ENCODE data around the gene POLG2.
"Not testable (repeated sequence)": the region's sequence is repeated elsewhere in the genome, so short reads cannot be mapped to it uniquely, and the experiment has no call there.

Gene POLG2

GRCh38 chr17:64505340-64506200 lies 8.7 kb upstream of the POLG2 start:
- DNase-seq, result peak; percentile 81

- no peak for DNase-seq
Observed at GRCh38 chr17:64504769-64505339, 8.0 kb upstream of the POLG2 start.

GRCh38 chr17:64503821-64504768 lies 7.2 kb upstream of the POLG2 start:
- DNase-seq, result no peak

- DNase-seq, result no peak
Observed at GRCh38 chr17:64503341-64503740, 6.5 kb upstream of the POLG2 start.

GRCh38 chr17:64502809-64503208 lies 6.0 kb upstream of the POLG2 start:
- no peak for DNase-seq

- no peak for DNase-seq
Observed at GRCh38 chr17:64502021-64502420, 5.2 kb upstream of the POLG2 start.

- no peak for DNase-seq
Observed at GRCh38 chr17:64500862-64501765, 4.3 kb upstream of the POLG2 start.

GRCh38 chr17:64500487-64500859 lies 3.6 kb upstream of the POLG2 start:
- DNase-seq, result no peak

GRCh38 chr17:64499805-64500486 lies 3.1 kb upstream of the POLG2 start:
- DNase-seq, result no peak

- DNase-seq, result no peak
Observed at GRCh38 chr17:64498308-64499203, 1.7 kb upstream of the POLG2 start.

- DNase-seq, result no peak
Observed at GRCh38 chr17:64497565-64498035, 746 bp upstream of the POLG2 start.

GRCh38 chr17:64496348-64496785 lies 487 bp downstream of the POLG2 start:
- no peak for DNase-seq

GRCh38 chr17:64495300-64495699 lies 1.6 kb downstream of the POLG2 start:
- not testable (repeated sequence) for DNase-seq

- DNase-seq, result no peak
Observed at GRCh38 chr17:64494121-64494520, 2.7 kb downstream of the POLG2 start.

- no peak for DNase-seq
Observed at GRCh38 chr17:64492481-64493109, 4.3 kb downstream of the POLG2 start.

- no peak for DNase-seq
Observed at GRCh38 chr17:64491994-64492393, 4.9 kb downstream of the POLG2 start.

- DNase-seq, result no peak
Observed at GRCh38 chr17:64491034-64491860, 5.6 kb downstream of the POLG2 start.

GRCh38 chr17:64488301-64488700 lies 8.6 kb downstream of the POLG2 start:
- DNase-seq, result no peak

GRCh38 chr17:64484380-64484779 lies 12.5 kb downstream of the POLG2 start:
- DNase-seq, result no peak

All from NCI-H510A (cell line).